Fibroblast of lung (primary cell): ENCODE results near the gene PFDN1. TPM values are rescaled to one million over a fixed set of nuclear protein-coding genes. Genes with fewer than 3 reads are reported as not detected.

ENCODE experiments used
- DNase-seq, 2 donors: peaks; one replicate each; pipeline versions ENCODE4 v3.0.0 to v3.0.0-alpha.2; 2010; ENCODE audit warnings: low read depth in 2 of 2
- H2AFZ ChIP-seq: 2 replicates; pipeline ENCODE4 v1.5.1; 2012; ENCODE audit warnings: low read length, control low read depth, inconsistent platforms
- H3K27ac ChIP-seq: 2 replicates; pipeline ENCODE4 v1.5.1; 2011; ENCODE audit warnings: low read length, control low read depth; ENCODE audit not compliant: insufficient read depth
- H3K27me3 ChIP-seq: 2 replicates; pipeline ENCODE4 v1.5.1; 2011; ENCODE audit warnings: mild to moderate bottlenecking, low read length; ENCODE audit not compliant: control insufficient read depth, insufficient read depth
- H3K36me3 ChIP-seq: 2 replicates; pipeline ENCODE4 v1.5.1; 2011; ENCODE audit warnings: low read length; ENCODE audit not compliant: control insufficient read depth, insufficient read depth
- H3K4me1 ChIP-seq: 2 replicates; pipeline ENCODE4 v1.5.1; 2011; ENCODE audit warnings: low read length; ENCODE audit not compliant: control insufficient read depth, insufficient read depth; ENCODE audit errors: extremely low read depth
- H3K4me2 ChIP-seq: 2 replicates; pipeline ENCODE4 v1.5.1; 2011; ENCODE audit warnings: low read length, control low read depth; ENCODE audit not compliant: insufficient read depth; ENCODE audit errors: extremely low read depth
- H3K4me3 ChIP-seq, 4 experiments: fragments of 200-600 bp in 1 of 4; sonication (generic) in 1 of 4; replicated peaks in 1 of 4; 2 replicates each; pipeline ENCODE4 v1.5.1; 2011 to 2016; ENCODE audit warnings: low read length in 4 of 4, low read depth in 3 of 4, mild to moderate bottlenecking in 3 of 4, control low read depth in 2 of 4, inconsistent platforms in 1 of 4, mixed read lengths in 1 of 4; ENCODE audit not compliant: insufficient read depth in 1 of 4; ENCODE audit errors: control extremely low read depth in 1 of 4
- H3K79me2 ChIP-seq: 2 replicates; pipeline ENCODE4 v1.5.1; 2012; ENCODE audit warnings: mild to moderate bottlenecking, low read length, inconsistent platforms; ENCODE audit not compliant: control insufficient read depth, insufficient read depth
- H3K9ac ChIP-seq: 2 replicates; pipeline ENCODE4 v1.5.1; 2011; ENCODE audit warnings: mild to moderate bottlenecking, low read length, control low read depth; ENCODE audit not compliant: insufficient read depth
- H3K9me3 ChIP-seq: 2 replicates; pipeline ENCODE4 v1.5.1; 2012; ENCODE audit warnings: low read depth, low read length; ENCODE audit not compliant: control insufficient read depth, insufficient read depth
- H4K20me1 ChIP-seq: 2 replicates; pipeline ENCODE4 v1.5.1; 2011; ENCODE audit warnings: low read length; ENCODE audit not compliant: control insufficient read depth, insufficient read depth; ENCODE audit errors: extremely low read depth
- CTCF ChIP-seq, 2 donors: IDR thresholded peaks in 1 of 2; conservative IDR thresholded peaks in 1 of 2; 1 replicate in 1 of 2; 2 replicates in 1 of 2; pipeline ENCODE4 v1.5.1; 2011 to 2012; ENCODE audit warnings: low read length in 2 of 2, control low read depth in 1 of 2, inconsistent platforms in 1 of 2, low read depth in 1 of 2, mild to moderate bottlenecking in 1 of 2
- EZH2 ChIP-seq: IDR thresholded peaks from 2 replicates; pipeline ENCODE4 v1.5.1; 2012; ENCODE audit warnings: low read length, control low read depth, mild to moderate bottlenecking; ENCODE audit errors: missing control alignments
- polyA plus RNA-seq, 2 donors: library from polyadenylated mRNA; depleted of rRNA in 1 of 2; stranded (reverse) in 1 of 2; unstranded in 1 of 2; fragments of >200 nt; gene quantifications; 2 replicates each; pipeline ENCODE4 v1.2.1, GENCODE V29; 2011 to 2012; ENCODE audit warnings: missing spikeins in 1 of 2
- total RNA-seq: library from RNA; depleted of rRNA; stranded (reverse); fragments of >200 nt; gene quantifications from 2 replicates; pipeline ENCODE4 v1.2.1, GENCODE V29; 2014

Gene PFDN1
- total and polyA plus RNA-seq, 2 donors (not counting 1 experiment from before 2014, with no cell fraction given) = 35.5 to 140 TPM

DNA sequence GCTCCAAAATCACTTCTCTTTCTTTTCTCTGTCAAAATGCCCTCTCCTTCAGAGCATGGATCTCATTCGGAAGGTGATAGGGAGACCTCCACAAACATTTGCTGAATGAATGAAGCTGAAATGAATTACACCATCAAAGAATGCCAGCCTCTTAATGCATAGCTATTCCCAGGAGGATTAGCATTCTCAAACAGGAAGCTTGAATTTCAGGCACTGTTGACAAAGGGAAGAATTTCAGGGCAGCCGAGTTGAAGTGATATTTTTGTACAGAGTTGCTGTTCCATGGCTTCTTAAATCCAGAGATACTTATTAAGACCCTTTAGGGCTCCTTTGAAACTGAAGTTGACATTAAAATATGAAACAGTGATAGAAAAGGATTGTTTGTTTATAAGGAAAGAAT lies 24.7 kb upstream of the PFDN1 start:
- TF ChIP-seq CTCF (conservative IDR thresholded peaks at IDR 0.05 in 1 of 2, IDR thresholded peaks at IDR 0.05 in 1 of 2; ENCODE audit: low read depth in 1 of 2, low read length in 2 of 2) = no peak
- no peak for TF ChIP-seq EZH2
- peaks cover 24% of the 10 kb centered on the region for H3K4me1 ChIP-seq
- no peak overlapping the region for H3K4me3 ChIP-seq
- no peaks in the 10 kb centered on the region for H3K36me3 ChIP-seq
- H3K9me3 ChIP-seq = no peaks in the 10 kb centered on the region
- no peak overlapping the region for H3K9ac ChIP-seq
- H3K27me3 ChIP-seq = no peaks in the 10 kb centered on the region
- no peak overlapping the region for H2AFZ ChIP-seq
- DNase-seq = peak in 1 of 2 donors; percentile 56
- H3K79me2 ChIP-seq = no peaks in the 10 kb centered on the region
- H3K4me2 ChIP-seq = no peak overlapping the region
- H3K27ac ChIP-seq = no peak overlapping the region
- H4K20me1 ChIP-seq = no peaks in the 10 kb centered on the region

- Histone ChIP-seq H3K27ac (no peak overlapping the region), H3K9me3 (no peaks in the 10 kb centered on the region), H3K9ac (no peak overlapping the region)
Observed at GRCh38 chr5:140325486-140325885, 22.6 kb upstream of the PFDN1 start.

GRCh38 chr5:140324617-140325241 lies 21.8 kb upstream of the PFDN1 start:
- Histone ChIP-seq H3K36me3 (no peaks in the 10 kb centered on the region), H3K4me1 (peaks cover 28% of the 10 kb centered on the region), H3K27me3 (no peaks in the 10 kb centered on the region), H2AFZ (no peak overlapping the region), H3K9me3 (no peaks in the 10 kb centered on the region), H3K9ac (no peak overlapping the region), H3K79me2 (no peaks in the 10 kb centered on the region), H3K4me2 (peak overlapping the region; percentile 68), H4K20me1 (no peaks in the 10 kb centered on the region), H3K27ac (peak overlapping the region; percentile 71), H3K4me3 (no peak overlapping the region)
- DNase-seq = peak; percentile 67 to 98
- TF ChIP-seq CTCF (conservative IDR thresholded peaks at IDR 0.05 in 1 of 2, IDR thresholded peaks at IDR 0.05 in 1 of 2; ENCODE audit: low read depth in 1 of 2, low read length in 2 of 2) (no peak), EZH2 (no peak)

More at GRCh38 chr5:140325486-140325885, 22.6 kb upstream of the PFDN1 start:
- Histone ChIP-seq H2AFZ (no peak overlapping the region), H3K4me3 (no peak overlapping the region), H3K36me3 (no peaks in the 10 kb centered on the region), H3K4me2 (no peak overlapping the region), H3K79me2 (no peaks in the 10 kb centered on the region), H3K27me3 (no peaks in the 10 kb centered on the region), H3K4me1 (peaks cover 28% of the 10 kb centered on the region), H4K20me1 (no peaks in the 10 kb centered on the region)
- TF ChIP-seq EZH2 (no peak), CTCF (conservative IDR thresholded peaks at IDR 0.05 in 1 of 2, IDR thresholded peaks at IDR 0.05 in 1 of 2; ENCODE audit: low read depth in 1 of 2, low read length in 2 of 2) (no peak)
- DNase-seq = no peak
